ENCODE measurements around the gene ADAMTS19.
"Not testable (repeated sequence)": the region's sequence is repeated elsewhere in the genome, so short reads cannot be mapped to it uniquely, and the experiment has no call there.

The ADAMTS19 gene

DNA sequence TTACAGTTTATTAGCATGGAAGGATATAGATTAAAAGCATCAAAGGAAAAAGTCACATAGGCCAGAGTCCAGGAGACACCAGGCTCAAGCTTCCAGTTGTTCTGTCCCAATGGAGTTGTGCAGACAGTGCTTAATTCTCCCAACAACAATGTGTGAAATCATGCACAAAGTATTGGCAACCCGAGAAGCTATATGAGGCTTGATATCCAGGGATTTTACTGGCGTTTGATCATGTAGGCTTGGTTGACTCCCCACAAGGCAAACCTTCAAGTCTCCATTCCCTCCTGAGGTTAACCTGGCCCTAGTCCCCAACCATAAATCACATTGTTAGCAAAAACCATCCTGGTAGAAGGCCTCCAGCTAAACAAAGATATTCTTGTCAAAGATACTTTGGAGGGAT is 141.5 kb downstream of the ADAMTS19 start:
- DNase-seq (ENCODE audit: low read depth) = no peak

- no peak for DNase-seq (ENCODE audit: low read depth)
These were observed 148.3 kb downstream of the ADAMTS19 start for GRCh38 chr5:129608350-129608749.

DNA sequence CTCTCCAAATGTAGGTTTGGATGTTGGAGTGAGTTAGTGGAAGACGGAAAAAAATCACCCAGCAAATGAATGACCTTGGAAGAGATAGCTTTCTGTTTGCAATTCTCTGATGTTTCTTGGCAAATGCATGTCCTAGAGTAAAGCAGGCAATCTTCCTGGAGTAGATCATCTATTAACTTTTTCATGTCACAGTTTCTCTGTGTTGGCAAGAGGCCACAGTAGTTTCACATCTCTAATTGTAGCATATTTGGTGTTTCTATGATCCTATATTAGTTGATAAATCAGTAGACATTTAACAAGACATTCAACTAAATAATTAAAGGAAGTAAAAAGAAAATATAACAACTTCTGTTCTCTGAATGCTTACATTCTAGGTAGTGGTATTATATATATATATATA is 149.6 kb downstream of the ADAMTS19 start:
- no peak for DNase-seq (ENCODE audit: low read depth)

GRCh38 chr5:129616517-129616916 is 156.4 kb downstream of the ADAMTS19 start:
- no peak for DNase-seq (ENCODE audit: low read depth)

GRCh38 chr5:129617206-129617605 is 157.1 kb downstream of the ADAMTS19 start:
- no peak for DNase-seq (ENCODE audit: low read depth)

GRCh38 chr5:129619782-129620181 is 159.7 kb downstream of the ADAMTS19 start:
- DNase-seq (ENCODE audit: low read depth) = no peak

GRCh38 chr5:129622531-129622930 is 162.4 kb downstream of the ADAMTS19 start:
- DNase-seq (ENCODE audit: low read depth) = no peak

DNA sequence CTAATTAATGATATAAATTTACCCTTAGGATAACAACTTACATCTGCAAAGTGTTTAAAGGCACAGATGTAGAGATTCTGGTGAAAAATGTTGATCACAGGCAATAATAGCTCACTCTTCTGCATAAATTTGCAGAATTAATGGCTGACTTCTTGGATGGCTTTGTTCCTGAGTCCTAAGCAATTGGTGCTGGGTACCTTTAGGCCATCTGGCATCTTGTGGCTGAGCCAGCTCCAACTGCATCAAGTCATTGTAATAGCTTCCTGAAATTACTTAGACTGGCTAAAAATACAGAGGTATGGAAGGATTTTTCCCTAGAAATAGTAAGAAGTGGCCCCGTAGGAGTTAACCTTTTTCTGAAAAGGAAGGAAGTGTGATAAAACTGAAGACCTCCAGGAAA is 169.5 kb downstream of the ADAMTS19 start:
- DNase-seq (ENCODE audit: low read depth) = no peak

DNA sequence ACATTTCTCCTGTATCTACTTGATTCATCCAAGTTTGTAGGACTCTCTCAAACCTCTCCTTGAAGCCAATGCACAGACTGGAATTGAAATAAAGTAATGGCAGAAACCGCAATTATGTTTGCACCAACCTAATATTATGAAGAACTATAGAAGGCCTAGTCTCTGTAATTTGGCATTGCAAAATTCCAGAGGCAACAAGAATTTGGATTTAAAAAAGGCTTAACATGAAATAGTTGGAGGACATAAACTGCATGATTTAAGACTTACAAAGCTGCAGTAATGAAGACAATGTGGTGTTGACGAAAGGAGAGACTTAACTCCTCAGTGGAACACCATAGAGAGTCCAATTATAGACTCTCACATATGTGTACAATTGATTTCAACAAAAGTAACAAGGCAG is 170.0 kb downstream of the ADAMTS19 start:
- no peak for DNase-seq (ENCODE audit: low read depth)

DNA sequence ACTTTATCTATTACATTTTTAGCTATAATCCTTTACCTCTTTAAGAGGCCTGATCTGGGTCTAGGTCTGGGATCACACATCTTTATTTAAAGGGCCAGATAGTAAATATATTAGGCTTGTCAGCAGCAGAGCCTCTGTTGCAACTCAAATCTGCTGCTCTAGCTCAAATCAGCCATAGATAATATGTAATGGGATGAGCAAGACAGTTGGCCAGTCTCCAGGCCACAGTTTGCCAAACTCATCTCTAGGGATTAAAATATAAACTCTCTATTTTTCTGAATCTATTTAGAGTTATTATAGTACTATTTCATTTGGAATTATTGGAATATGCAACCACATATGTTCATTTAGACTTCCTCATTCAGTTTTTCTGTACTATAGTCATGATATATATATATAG is 171.9 kb downstream of the ADAMTS19 start:
- DNase-seq (ENCODE audit: low read depth) = no peak

DNA sequence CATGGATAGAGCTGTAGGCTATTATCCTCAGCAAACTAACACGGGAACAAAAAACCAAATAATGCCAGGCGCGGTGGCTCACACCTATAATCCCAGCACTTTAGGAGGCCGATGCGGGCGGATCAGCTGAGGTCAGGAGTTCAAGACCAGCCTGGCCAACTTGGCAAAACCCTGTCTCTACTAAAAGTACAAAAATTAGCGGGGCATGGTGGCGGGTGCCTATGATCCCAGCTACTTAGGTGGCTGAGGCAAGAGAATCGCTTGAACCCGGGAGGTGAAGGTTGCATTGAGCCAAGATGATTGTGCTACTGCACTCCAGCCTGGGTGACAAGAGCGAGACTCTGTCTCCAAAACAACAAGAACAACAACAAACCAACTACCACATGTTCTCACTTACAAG is 177.4 kb downstream of the ADAMTS19 start:
- not testable (repeated sequence) for DNase-seq (ENCODE audit: low read depth)

- no peak for DNase-seq (ENCODE audit: low read depth)
These were observed 179.2 kb downstream of the ADAMTS19 start for GRCh38 chr5:129639331-129639730.

GRCh38 chr5:129652349-129653056 is 192.4 kb downstream of the ADAMTS19 start:
- no peak for DNase-seq (ENCODE audit: low read depth)

DNA sequence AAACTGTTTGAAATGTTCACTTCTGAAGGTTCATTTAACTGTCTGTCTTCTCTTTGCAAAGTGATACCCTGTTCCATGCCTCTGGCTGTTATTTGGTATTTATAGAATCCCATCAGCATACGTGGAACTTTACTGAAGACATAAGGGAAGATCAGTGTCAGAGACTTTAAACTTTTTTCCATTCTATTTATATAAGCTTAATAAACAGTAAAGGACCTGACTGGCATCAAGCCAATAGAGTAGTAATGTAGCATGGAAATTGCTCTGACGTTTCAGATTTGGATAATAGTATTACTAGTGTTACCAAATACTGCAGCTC is 192.9 kb downstream of the ADAMTS19 start:
- no peak for DNase-seq (ENCODE audit: low read depth)

GRCh38 chr5:129653442-129653841 is 193.3 kb downstream of the ADAMTS19 start:
- DNase-seq (ENCODE audit: low read depth) = no peak

DNA sequence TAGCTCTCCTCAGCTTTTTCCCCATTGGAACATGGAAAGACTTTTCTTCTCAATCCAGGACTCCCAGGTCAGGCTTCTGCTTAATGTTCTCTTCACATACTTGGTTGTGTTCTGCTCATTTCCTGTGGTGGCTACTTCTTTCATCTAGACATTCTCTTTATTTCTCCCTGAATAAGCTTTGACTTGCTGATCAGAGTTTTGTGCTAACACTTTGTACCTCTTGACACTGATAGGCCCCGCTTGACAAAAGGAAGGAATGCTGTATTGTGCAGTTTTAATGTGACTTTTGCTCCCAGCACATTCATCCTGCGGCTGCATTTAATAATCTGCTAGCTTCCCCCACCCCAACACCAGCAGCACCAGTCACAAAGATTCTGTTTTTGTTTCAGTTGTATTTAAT is 196.9 kb downstream of the ADAMTS19 start:
- no peak for DNase-seq (ENCODE audit: low read depth)

DNA sequence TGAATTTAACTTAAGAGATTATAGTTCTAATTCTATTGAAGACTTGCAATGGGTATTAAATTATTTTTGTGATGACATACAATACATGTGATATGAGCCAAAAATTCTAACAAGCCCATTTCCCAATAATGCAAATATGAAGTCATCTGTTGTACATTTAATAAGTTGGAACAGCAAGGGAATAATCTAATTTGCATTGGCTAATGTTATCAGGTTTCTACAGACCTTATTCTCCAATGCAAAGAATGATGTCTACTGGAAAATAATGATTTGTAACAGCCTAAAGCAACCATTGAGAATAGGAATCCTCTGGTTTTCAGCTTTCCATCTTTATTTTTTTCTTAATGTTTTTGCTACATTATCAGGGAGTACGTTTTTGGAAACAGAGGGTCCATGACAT is 198.7 kb downstream of the ADAMTS19 start:
- no peak for DNase-seq (ENCODE audit: low read depth)

- DNase-seq (ENCODE audit: low read depth) = no peak
These were observed 201.4 kb downstream of the ADAMTS19 start for GRCh38 chr5:129661366-129662035.

DNA sequence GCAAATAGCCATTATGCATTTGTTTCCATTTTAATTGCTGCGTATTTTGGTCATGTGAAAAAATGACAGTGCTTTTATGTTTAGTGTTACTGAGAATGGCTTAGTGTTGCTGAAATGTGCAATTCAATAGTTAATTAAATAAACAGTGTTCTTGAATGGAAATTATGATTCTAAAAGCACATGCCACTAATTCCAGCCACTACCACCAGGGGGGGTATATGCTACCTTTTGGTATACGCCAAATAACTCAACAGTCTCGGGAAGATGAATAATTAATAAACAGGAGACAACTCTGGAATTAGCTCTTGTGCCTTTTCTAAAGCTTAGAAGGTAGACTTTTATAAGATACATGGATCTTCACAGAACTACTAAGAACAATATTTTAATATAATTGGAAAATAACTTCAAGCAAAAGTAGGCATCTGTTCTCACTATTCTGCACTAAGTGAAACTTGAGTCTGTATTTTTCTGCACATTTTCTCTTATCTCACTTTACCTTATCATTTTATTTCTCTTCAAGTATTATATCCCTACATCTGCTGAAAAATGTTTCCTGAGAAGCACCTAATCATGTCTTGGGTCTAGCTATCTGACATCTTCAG is 204.3 kb downstream of the ADAMTS19 start:
- DNase-seq (ENCODE audit: low read depth) = no peak

GRCh38 chr5:129670957-129671500 is 210.9 kb downstream of the ADAMTS19 start:
- no peak for DNase-seq (ENCODE audit: low read depth)

DNA sequence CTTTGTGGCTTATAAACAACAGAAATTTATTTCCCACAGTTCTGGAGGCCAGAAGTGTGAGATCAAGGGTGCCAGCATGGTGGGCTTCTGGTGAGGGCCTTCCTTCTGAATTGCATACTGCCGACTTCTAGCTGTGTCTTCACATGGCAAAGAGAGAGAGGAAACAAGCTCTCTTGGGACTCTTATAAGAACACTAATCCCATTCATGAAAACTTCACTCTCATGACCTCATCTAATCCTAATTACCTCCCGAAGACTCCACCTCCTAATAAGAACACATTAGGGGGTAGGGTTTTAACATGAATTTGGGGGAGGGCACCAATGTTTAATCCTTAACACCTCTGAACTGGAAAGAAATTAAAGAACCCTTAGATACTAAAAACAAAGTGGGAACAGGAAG is 211.9 kb downstream of the ADAMTS19 start:
- no peak for DNase-seq (ENCODE audit: low read depth)

DNA sequence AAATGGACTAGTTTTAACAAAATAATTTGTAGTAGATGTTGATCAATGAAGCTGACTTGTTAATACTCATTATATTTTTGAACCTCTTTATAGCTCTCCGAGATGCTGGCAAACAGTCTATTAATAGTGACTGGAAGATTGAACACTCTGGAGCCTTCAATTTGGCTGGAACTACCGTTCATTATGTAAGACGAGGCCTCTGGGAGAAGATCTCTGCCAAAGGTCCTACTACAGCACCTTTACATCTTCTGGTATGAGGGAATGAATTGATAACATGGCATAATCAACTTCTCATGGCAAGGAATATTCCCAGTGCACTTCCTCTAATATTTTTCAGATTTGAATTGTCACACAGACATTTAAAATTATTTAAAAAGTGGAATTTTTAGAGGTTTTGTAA is 219.6 kb downstream of the ADAMTS19 start:
- no peak for DNase-seq (ENCODE audit: low read depth)

DNA sequence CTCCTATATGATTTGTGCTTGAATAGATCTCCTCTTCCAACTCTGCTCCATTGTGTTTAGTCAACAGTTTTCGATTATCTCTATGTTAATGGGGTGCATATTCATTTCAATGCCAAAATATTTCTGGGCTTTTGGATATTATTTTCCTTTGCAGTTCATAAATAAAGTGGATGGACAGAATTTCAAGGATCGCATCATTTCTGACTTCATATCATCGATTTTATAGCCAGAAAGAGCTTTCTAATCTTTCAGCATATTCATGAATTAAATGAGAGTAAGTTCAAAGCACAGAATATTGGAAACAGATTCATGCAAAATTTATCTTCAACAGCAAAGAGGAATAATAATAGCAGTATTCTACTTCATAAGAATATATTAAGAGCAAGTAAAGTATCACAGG is 227.8 kb downstream of the ADAMTS19 start:
- DNase-seq (ENCODE audit: low read depth) = no peak

All from stimulated activated CD8-positive, alpha-beta memory T cell treated with anti-CD3 and anti-CD28 coated beads, Interleukin-12 subunit alpha, Interleukin-12 subunit beta, amount 100 ng/mL, for 4 hours (primary cell).